Measurements from ENCODE around the gene OSBPL6. TPM values are rescaled to one million over a fixed set of nuclear protein-coding genes. Genes with fewer than 3 reads are reported as not detected.

The OSBPL6 gene
- total RNA-seq, result 3.7 and 5.4 TPM in 2 replicates

DNA sequence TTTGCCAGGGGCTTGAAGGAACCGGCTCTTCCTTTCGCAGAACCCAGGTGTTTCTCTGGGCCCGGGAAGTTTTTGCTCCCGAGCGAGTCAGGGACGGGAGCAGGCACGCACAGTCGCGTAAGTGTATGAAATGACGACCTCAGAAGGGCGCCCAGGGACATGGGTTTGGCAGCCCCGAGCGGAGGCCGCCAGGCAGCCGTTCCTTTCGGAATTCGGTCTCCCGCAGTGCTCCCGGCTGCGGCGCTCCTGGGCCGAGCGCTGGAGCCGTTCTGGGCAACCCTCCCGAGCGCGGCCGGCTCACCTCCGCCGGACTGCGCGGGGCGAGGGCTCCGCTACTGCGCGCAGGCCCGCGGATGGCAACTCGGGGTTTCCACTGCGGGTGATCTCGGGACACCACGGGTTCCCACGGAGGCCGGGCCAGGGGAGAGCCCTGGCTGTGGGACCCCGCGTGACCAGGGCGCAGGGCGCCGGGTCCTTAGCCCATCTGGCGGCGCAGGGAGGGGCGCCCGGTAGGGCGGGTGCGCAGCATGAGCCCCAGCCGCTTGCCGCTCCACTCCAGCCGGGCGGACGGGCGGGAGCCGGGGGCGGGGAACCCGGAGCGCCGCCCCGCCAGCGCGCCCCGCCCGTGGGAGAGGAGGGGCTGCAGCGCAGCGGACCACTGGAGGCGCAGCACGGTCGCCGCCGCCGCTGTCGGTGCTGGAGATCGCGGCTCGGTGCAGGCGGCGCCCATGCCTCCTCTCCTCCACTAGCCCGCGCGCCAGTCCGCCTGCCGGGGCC lies at the start of gene OSBPL6:
Gene OSBPL6, plus strand, starts transcription at position 690 of the 777 bp plus-strand sequence. CDS start 111,673 bp downstream, outside the sequence.

GRCh38 chr2:178450774-178451525 lies 256.6 kb downstream of the OSBPL6 start, which contains the start of the genes PJVK and PRKRA:
TSS of gene PJVK (plus strand) at chr2:178451378. CDS start at chr2:178453410, 2,032 bp downstream.
TSS of gene PRKRA (minus strand) at chr2:178451175. CDS start at chr2:178451030, 145 bp downstream.

Other genes starting within 250 kb of the OSBPL6 start
- gene PDE11A, start 121.7 kb upstream of the OSBPL6 start, total RNA-seq, result 0.13 and 0.22 TPM in 2 replicates
- 15.0 and 20.5 TPM in 2 replicates for gene RBM45, start 82.1 kb upstream of the OSBPL6 start, total RNA-seq